ENCODE measurements around the gene ZBTB16.

ZBTB16 gene

DNA sequence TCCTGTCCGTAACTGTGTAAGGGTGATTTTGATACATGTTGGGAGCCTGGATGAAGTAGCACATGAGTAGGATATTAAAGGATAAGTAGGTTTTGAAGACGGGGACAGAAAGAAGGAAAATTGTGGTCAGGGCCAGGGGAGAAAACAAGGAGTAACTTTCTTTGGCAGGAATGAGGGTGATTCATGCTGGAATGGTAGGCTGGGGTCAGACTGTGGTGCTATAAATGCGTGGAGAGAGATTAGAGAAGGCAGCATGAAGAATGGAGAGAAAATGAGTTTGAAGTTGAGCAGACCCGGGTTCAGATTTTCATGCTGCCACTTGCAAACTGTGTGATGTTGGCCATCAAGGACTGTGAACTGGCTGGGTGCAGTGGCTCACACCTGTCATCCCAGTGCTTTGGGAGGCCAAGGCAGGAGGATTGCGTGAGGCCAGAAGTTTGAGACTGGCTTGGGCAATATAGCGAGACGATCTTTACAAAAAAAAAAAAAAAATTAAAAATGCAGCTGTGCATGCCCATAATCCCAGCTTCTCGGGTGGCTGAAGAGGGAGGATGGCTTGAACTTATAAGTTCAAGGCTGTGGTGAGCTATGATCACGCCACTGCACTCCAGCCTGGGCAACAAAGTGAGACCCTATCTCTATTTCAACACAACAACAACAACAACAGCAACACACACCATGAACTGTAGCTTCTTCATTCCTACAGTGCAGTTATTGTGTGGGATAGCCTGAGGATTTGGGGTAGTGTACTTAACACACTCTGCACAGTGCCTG lies 22.3 kb downstream of the ZBTB16 start:
- H3K4me3 ChIP-seq: peak overlapping the region; percentile 63
- TF ChIP-seq, protein P1, sequence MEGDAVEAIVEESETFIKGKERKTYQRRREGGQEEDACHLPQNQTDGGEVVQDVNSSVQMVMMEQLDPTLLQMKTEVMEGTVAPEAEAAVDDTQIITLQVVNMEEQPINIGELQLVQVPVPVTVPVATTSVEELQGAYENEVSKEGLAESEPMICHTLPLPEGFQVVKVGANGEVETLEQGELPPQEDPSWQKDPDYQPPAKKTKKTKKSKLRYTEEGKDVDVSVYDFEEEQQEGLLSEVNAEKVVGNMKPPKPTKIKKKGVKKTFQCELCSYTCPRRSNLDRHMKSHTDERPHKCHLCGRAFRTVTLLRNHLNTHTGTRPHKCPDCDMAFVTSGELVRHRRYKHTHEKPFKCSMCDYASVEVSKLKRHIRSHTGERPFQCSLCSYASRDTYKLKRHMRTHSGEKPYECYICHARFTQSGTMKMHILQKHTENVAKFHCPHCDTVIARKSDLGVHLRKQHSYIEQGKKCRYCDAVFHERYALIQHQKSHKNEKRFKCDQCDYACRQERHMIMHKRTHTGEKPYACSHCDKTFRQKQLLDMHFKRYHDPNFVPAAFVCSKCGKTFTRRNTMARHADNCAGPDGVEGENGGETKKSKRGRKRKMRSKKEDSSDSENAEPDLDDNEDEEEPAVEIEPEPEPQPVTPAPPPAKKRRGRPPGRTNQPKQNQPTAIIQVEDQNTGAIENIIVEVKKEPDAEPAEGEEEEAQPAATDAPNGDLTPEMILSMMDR (IDR thresholded peaks at IDR 0.05): no peak
- peak overlapping the region; percentile 91 to 92 for H3K27ac ChIP-seq
- DNase-seq (ENCODE audit: low spot score): no peak

GRCh38 chr11:114082415-114082748 lies 22.9 kb downstream of the ZBTB16 start:
- Histone ChIP-seq H3K4me3 (peak overlapping the region; percentile 63), H3K27ac (peak overlapping the region; percentile 91 to 92)
- no peak for DNase-seq (ENCODE audit: low spot score)
- TF ChIP-seq, protein P1 (IDR thresholded peaks at IDR 0.05): no peak

DNA sequence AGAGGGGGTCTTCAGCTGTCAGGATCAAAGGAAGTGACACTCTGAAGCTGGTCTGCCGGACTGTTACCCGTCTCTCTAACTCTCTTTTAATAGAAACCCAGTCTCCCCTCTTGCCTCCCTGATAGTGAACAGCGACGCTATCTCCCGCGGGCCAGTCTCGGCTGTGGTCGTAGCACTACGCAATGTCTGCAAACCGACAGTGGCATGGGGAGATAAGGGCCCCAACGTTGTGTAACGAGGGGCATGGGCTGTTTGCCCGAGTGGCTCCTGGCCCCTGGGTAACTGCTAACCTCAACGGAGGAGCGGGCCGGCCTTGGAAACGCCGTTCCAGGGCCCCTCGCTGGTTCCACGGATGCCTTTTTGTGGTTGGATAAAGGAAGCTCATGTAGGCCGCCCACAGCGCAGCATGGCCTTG lies 23.3 kb downstream of the ZBTB16 start:
- peak overlapping the region; percentile 91 to 92 for H3K27ac ChIP-seq
- no peak for DNase-seq (ENCODE audit: low spot score)
- TF ChIP-seq, protein P1 (IDR thresholded peaks at IDR 0.05): no peak
- peak overlapping the region; percentile 63 for H3K4me3 ChIP-seq

DNA sequence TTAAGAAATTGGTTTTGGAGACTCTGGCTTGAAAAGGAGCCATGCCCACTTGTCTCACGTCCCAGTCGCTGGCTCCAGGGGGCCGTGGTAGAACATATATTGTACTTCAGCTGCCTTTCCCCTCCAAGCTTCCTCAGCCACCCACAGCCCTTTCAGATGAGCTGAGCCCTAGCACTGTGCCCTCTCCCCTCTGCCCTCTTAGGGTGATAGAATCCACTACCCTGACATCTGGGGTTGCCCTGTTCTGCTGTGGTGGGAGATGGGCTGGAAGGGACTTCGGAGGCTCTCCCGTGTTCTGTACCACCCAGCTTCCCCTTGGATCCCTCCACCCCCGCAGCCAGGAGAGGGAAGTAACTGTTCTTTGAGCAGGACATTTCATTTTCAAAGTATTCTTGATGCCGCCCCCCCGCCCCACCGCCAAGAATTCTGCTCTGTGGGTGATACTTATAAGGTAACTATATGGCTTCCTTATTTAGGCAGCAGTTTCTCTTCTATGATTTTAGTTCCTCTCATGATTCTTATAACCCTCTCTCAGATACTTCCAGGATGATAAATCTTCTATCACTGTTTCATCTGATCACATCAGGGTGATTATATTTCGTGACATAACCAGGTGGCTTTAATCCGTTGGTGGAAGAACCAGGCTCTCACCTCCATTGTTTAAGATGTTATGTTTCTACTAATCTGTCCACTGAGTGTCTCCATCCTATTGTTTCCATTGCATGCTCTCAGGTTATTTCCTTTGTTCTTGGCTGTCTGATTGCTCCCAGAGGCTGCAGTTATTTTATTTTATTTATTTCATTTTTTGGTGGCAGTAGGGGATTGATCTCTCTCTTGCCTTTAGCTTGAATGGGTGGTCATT lies 24.1 kb downstream of the ZBTB16 start:
- TF ChIP-seq, protein P1 (IDR thresholded peaks at IDR 0.05): no peak
- DNase-seq (ENCODE audit: low spot score): no peak
- peak overlapping the region; percentile 55 for H3K4me3 ChIP-seq
- H3K27ac ChIP-seq: peak overlapping the region; percentile 66 to 91

DNA sequence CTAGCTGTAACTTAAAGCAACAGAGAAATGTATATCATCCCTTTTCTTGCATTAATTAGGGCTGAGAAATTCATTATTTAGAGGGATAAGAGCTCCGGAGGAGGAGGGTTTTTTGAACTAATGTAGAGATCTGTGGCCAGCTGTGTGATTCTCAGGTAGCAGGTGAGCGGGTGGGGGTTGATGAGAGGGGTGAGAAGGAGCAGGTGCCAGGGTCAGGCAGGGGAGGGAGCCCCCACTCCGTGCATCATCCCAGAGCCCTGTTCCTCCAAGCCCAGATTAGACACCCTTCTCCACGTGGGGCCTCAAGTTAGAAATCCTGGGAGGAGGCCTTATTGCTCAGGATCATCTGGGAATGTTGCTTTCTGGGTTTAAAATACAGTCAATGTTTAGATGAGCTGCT lies 24.9 kb downstream of the ZBTB16 start:
- Histone ChIP-seq H3K27ac (peak overlapping the region; percentile 66 to 91), H3K4me3 (peak overlapping the region; percentile 55)
- no peak for DNase-seq (ENCODE audit: low spot score)
- TF ChIP-seq, protein P1 (IDR thresholded peaks at IDR 0.05): no peak

DNA sequence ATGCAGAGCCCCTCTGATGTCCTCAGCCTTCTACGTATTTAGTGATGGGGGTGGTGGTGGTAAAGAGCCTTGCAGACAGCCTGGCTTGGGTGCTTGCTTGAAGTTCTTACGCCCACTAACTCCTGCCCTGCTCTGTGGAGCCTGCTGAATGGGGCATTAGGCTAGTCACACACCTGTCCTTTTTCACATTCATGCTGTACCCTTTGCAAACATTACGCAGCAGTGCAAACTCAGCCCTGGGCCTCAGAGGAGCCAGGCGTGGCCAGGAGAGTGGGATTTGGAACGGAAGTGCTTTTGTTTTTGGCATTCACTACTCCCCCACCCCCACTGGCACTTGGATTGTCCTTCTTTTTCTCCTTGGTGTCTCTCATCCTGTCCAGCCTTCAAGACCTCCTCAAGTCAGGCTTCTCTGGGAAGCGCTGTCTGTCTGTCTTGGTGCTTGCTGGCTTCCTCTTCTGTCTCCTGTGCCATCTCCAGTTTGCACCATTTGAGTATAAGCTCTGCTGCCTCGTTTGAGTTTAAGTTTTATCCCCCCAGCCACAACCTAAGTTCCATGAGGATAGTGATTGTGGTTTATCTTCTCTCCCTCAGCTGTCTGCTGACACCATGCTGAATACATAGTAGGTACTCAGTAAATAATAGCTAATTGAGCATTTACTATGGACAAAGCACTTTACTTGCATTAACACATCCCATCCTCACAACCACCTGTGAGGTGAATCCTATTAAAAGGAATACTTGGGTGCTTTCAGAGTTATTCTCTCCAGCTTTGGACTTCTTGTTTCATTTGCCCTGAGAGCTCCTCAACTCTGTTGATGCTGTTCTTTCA lies 26.7 kb downstream of the ZBTB16 start:
- H3K27ac ChIP-seq: peak overlapping the region; percentile 66 to 91
- H3K4me3 ChIP-seq: peak overlapping the region; percentile 55
- DNase-seq (ENCODE audit: low spot score): no peak
- TF ChIP-seq, protein P1 (IDR thresholded peaks at IDR 0.05): no peak
